ENCODE results near the gene TRIP11. TPM values are rescaled to one million over a fixed set of nuclear protein-coding genes. Genes with fewer than 3 reads are reported as not detected.
A peak's percentile ranks its signal among the peaks of the same experiment; 100 is the strongest.

TRIP11 gene
- total RNA-seq, 2 donors from 2014 or later: 44.2 to 45.1 TPM

GRCh38 chr14:91935586-91935985 is 104.3 kb downstream of the TRIP11 start:
- Mint-ChIP-seq H3K36me3 (ENCODE audit: low read depth) (no peaks in the 10 kb centered on the region), H3K4me3 (no peak overlapping the region), H3K27me3 (peaks cover 5% of the 10 kb centered on the region), H3K4me1 (no peaks in the 10 kb centered on the region), H3K27ac (no peak overlapping the region)
- ATAC-seq (no peak), DNase-seq (no peak)
- H3K9me3 ChIP-seq (ENCODE audit: control insufficient read depth, low read length, poor library complexity, severe bottlenecking): no peaks in the 10 kb centered on the region

- no peaks in the 10 kb centered on the region for H3K4me1 Mint-ChIP-seq
- no peak for DNase-seq
- no peak for ATAC-seq
- peak overlapping the region; percentile 9 for H3K27ac Mint-ChIP-seq
- no peaks in the 10 kb centered on the region for H3K9me3 ChIP-seq (ENCODE audit: control insufficient read depth, low read length, poor library complexity, severe bottlenecking)
- no peak overlapping the region for H3K4me3 Mint-ChIP-seq
- no peaks in the 10 kb centered on the region for H3K27me3 Mint-ChIP-seq
- H3K36me3 Mint-ChIP-seq (ENCODE audit: low read depth): no peaks in the 10 kb centered on the region
These were observed 105.1 kb downstream of the TRIP11 start for GRCh38 chr14:91934554-91935285.

GRCh38 chr14:91931478-91932088 is 108.3 kb downstream of the TRIP11 start:
- H3K27ac Mint-ChIP-seq: no peak overlapping the region
- no peaks in the 10 kb centered on the region for H3K27me3 Mint-ChIP-seq
- no peaks in the 10 kb centered on the region for H3K9me3 ChIP-seq (ENCODE audit: control insufficient read depth, low read length, poor library complexity, severe bottlenecking)
- no peak overlapping the region for H3K4me3 Mint-ChIP-seq
- DNase-seq (no peak), ATAC-seq (no peak)
- H3K36me3 Mint-ChIP-seq (ENCODE audit: low read depth): no peaks in the 10 kb centered on the region
- no peaks in the 10 kb centered on the region for H3K4me1 Mint-ChIP-seq

- Mint-ChIP-seq H3K27ac (no peak overlapping the region), H3K4me1 (peaks cover 2% of the 10 kb centered on the region), H3K36me3 (ENCODE audit: low read depth) (no peaks in the 10 kb centered on the region), H3K27me3 (no peaks in the 10 kb centered on the region), H3K4me3 (no peak overlapping the region)
- no peak for DNase-seq
- no peak for ATAC-seq
- no peaks in the 10 kb centered on the region for H3K9me3 ChIP-seq (ENCODE audit: control insufficient read depth, low read length, poor library complexity, severe bottlenecking)
These were observed 110.2 kb downstream of the TRIP11 start for GRCh38 chr14:91929700-91930099.

- DNase-seq (no peak), ATAC-seq (no peak)
- H3K9me3 ChIP-seq (ENCODE audit: control insufficient read depth, low read length, poor library complexity, severe bottlenecking): no peaks in the 10 kb centered on the region
- H3K27ac Mint-ChIP-seq: no peak overlapping the region
- no peaks in the 10 kb centered on the region for H3K36me3 Mint-ChIP-seq (ENCODE audit: low read depth)
- no peaks in the 10 kb centered on the region for H3K27me3 Mint-ChIP-seq
- H3K4me3 Mint-ChIP-seq: no peak overlapping the region
- peaks cover 2% of the 10 kb centered on the region for H3K4me1 Mint-ChIP-seq
These were observed 112.1 kb downstream of the TRIP11 start for GRCh38 chr14:91927800-91928199.

GRCh38 chr14:91927191-91927590 is 112.7 kb downstream of the TRIP11 start:
- no peaks in the 10 kb centered on the region for H3K36me3 Mint-ChIP-seq (ENCODE audit: low read depth)
- no peaks in the 10 kb centered on the region for H3K27me3 Mint-ChIP-seq
- H3K27ac Mint-ChIP-seq: no peak overlapping the region
- H3K4me1 Mint-ChIP-seq: peaks cover 2% of the 10 kb centered on the region
- DNase-seq: no peak
- H3K4me3 Mint-ChIP-seq: no peak overlapping the region
- ATAC-seq: no peak
- no peaks in the 10 kb centered on the region for H3K9me3 ChIP-seq (ENCODE audit: control insufficient read depth, low read length, poor library complexity, severe bottlenecking)

- Mint-ChIP-seq H3K4me1 (peaks cover 2% of the 10 kb centered on the region), H3K36me3 (ENCODE audit: low read depth) (no peaks in the 10 kb centered on the region), H3K4me3 (no peak overlapping the region), H3K27me3 (no peaks in the 10 kb centered on the region), H3K27ac (no peak overlapping the region)
- ATAC-seq: no peak
- DNase-seq: no peak
- no peaks in the 10 kb centered on the region for H3K9me3 ChIP-seq (ENCODE audit: control insufficient read depth, low read length, poor library complexity, severe bottlenecking)
These were observed 113.5 kb downstream of the TRIP11 start for GRCh38 chr14:91926131-91926890.

GRCh38 chr14:91925727-91926121 is 114.1 kb downstream of the TRIP11 start:
- Mint-ChIP-seq H3K4me3 (no peak overlapping the region), H3K36me3 (ENCODE audit: low read depth) (no peaks in the 10 kb centered on the region), H3K27ac (no peak overlapping the region), H3K4me1 (peaks cover 2% of the 10 kb centered on the region), H3K27me3 (no peaks in the 10 kb centered on the region)
- ATAC-seq (no peak), DNase-seq (no peak)
- no peaks in the 10 kb centered on the region for H3K9me3 ChIP-seq (ENCODE audit: control insufficient read depth, low read length, poor library complexity, severe bottlenecking)

GRCh38 chr14:91925001-91925726 is 114.7 kb downstream of the TRIP11 start:
- ATAC-seq (no peak), DNase-seq (no peak)
- Mint-ChIP-seq H3K27ac (no peak overlapping the region), H3K36me3 (ENCODE audit: low read depth) (no peaks in the 10 kb centered on the region), H3K4me3 (no peak overlapping the region), H3K27me3 (no peaks in the 10 kb centered on the region), H3K4me1 (peaks cover 2% of the 10 kb centered on the region)
- no peaks in the 10 kb centered on the region for H3K9me3 ChIP-seq (ENCODE audit: control insufficient read depth, low read length, poor library complexity, severe bottlenecking)

GRCh38 chr14:91920526-91920925 is 119.3 kb downstream of the TRIP11 start:
- DNase-seq: no peak
- Mint-ChIP-seq H3K4me1 (no peaks in the 10 kb centered on the region), H3K27me3 (no peaks in the 10 kb centered on the region), H3K36me3 (ENCODE audit: low read depth) (no peaks in the 10 kb centered on the region), H3K4me3 (no peak overlapping the region), H3K27ac (no peak overlapping the region)
- H3K9me3 ChIP-seq (ENCODE audit: control insufficient read depth, low read length, poor library complexity, severe bottlenecking): no peaks in the 10 kb centered on the region
- no peak for ATAC-seq

- ATAC-seq (no peak), DNase-seq (no peak)
- H3K27me3 Mint-ChIP-seq: no peaks in the 10 kb centered on the region
- no peaks in the 10 kb centered on the region for H3K36me3 Mint-ChIP-seq (ENCODE audit: low read depth)
- no peaks in the 10 kb centered on the region for H3K4me1 Mint-ChIP-seq
- H3K27ac Mint-ChIP-seq: no peak overlapping the region
- H3K9me3 ChIP-seq (ENCODE audit: control insufficient read depth, low read length, poor library complexity, severe bottlenecking): no peaks in the 10 kb centered on the region
- no peak overlapping the region for H3K4me3 Mint-ChIP-seq
These were observed 120.0 kb downstream of the TRIP11 start for GRCh38 chr14:91919814-91920213.

- Mint-ChIP-seq H3K27me3 (no peaks in the 10 kb centered on the region), H3K36me3 (ENCODE audit: low read depth) (no peaks in the 10 kb centered on the region), H3K4me1 (no peaks in the 10 kb centered on the region), H3K4me3 (no peak overlapping the region), H3K27ac (no peak overlapping the region)
- H3K9me3 ChIP-seq (ENCODE audit: control insufficient read depth, low read length, poor library complexity, severe bottlenecking): no peaks in the 10 kb centered on the region
- no peak for DNase-seq
- ATAC-seq: no peak
These were observed 121.5 kb downstream of the TRIP11 start for GRCh38 chr14:91918186-91918883.
